ENCODE results near the gene CDK6.
"Not testable (repeated sequence)": the region's sequence is repeated elsewhere in the genome, so short reads cannot be mapped to it uniquely, and the experiment has no call there.

CDK6 gene

DNA sequence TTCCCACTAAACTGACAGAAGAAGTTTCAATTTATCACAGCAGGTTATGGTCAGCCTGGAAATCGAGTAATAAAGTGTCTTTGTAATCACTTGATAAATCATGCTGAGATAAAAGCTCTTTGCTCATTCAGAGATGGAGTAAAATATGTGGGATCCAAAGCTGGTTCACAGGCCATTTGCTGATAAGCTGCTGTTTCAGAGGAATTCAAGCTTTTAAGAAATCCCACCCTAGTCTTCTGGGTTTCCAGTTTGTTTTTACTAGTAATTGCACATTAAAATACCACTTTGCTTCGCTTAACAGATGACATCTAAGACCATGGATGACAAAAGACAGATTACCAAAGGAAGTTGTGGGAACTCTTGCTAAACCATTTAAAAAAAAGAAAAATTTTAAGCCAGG, 37.4 kb upstream of the CDK6 start:
- no peaks in the 10 kb centered on the region for H3K36me3 ChIP-seq (ENCODE audit: control insufficient read depth, insufficient read depth, low read length)
- no peak overlapping the region for H3K27ac ChIP-seq (ENCODE audit: low read depth, low read length)
- H3K4me1 ChIP-seq (ENCODE audit: control insufficient read depth, insufficient read depth, low read length), result peaks cover 13% of the 10 kb centered on the region; the same call in 1 of the 2 replicates
- no peak overlapping the region for H3K4me3 ChIP-seq (ENCODE audit: low read depth, low read length)
- H3K9me3 ChIP-seq (ENCODE audit: control insufficient read depth, insufficient read depth, low read depth, low read length), result no peaks in the 10 kb centered on the region
- no peak overlapping the region for H3K9ac ChIP-seq (ENCODE audit: low read length)
- no peaks in the 10 kb centered on the region for H3K27me3 ChIP-seq (ENCODE audit: control insufficient read depth, insufficient read depth, low read length)

GRCh38 chr7:92872701-92873100, 36.3 kb upstream of the CDK6 start:
- Histone ChIP-seq H3K9me3 (ENCODE audit: control insufficient read depth, insufficient read depth, low read depth, low read length) (no peaks in the 10 kb centered on the region), H3K36me3 (ENCODE audit: control insufficient read depth, insufficient read depth, low read length) (no peaks in the 10 kb centered on the region), H3K4me3 (ENCODE audit: low read depth, low read length) (no peak overlapping the region), H3K27me3 (ENCODE audit: control insufficient read depth, insufficient read depth, low read length) (no peaks in the 10 kb centered on the region), H3K4me1 (ENCODE audit: control insufficient read depth, insufficient read depth, low read length) (peaks cover 13% of the 10 kb centered on the region; the same call in 1 of the 2 replicates), H3K9ac (ENCODE audit: low read length) (no peak overlapping the region), H3K27ac (ENCODE audit: low read depth, low read length) (peak overlapping the region; percentile 16; the same call in 1 of the 2 replicates)

- Histone ChIP-seq H3K4me1 (ENCODE audit: control insufficient read depth, insufficient read depth, low read length) (peaks cover 13% of the 10 kb centered on the region; the same call in 1 of the 2 replicates), H3K27me3 (ENCODE audit: control insufficient read depth, insufficient read depth, low read length) (no peaks in the 10 kb centered on the region), H3K27ac (ENCODE audit: low read depth, low read length) (no peak overlapping the region), H3K9me3 (ENCODE audit: control insufficient read depth, insufficient read depth, low read depth, low read length) (no peaks in the 10 kb centered on the region; the same call in 1 of the 2 replicates), H3K9ac (ENCODE audit: low read length) (no peak overlapping the region), H3K36me3 (ENCODE audit: control insufficient read depth, insufficient read depth, low read length) (no peaks in the 10 kb centered on the region), H3K4me3 (ENCODE audit: low read depth, low read length) (no peak overlapping the region)
Measured at GRCh38 chr7:92868683-92869293, 32.4 kb upstream of the CDK6 start.

GRCh38 chr7:92864169-92864568, 27.8 kb upstream of the CDK6 start:
- H3K27me3 ChIP-seq (ENCODE audit: control insufficient read depth, insufficient read depth, low read length); H3K36me3 ChIP-seq (ENCODE audit: control insufficient read depth, insufficient read depth, low read length); H3K9ac ChIP-seq (ENCODE audit: low read length); H3K4me3 ChIP-seq (ENCODE audit: low read depth, low read length); H3K9me3 ChIP-seq (ENCODE audit: control insufficient read depth, insufficient read depth, low read depth, low read length); H3K27ac ChIP-seq (ENCODE audit: low read depth, low read length); H3K4me1 ChIP-seq (ENCODE audit: control insufficient read depth, insufficient read depth, low read length): not testable (repeated sequence)

DNA sequence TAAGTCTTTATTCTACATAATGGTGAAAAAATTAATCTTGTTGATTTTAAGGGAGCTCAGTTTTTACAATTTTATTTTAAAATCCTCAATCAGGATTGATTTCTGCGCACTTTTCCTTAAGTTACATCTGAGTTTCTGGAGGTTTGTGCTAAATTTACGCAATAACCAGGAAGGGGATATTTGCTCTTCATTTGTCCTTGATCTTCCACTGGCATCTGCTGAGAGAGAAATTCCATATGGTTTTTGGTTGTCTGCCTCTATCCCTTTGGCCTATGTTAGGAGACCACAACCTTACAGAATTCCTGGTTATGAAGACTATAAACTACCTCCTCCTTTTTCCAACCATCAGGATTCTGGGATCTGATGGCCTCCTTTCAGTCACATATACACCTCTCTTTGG, 20.1 kb upstream of the CDK6 start:
- no peaks in the 10 kb centered on the region for H3K27me3 ChIP-seq (ENCODE audit: control insufficient read depth, insufficient read depth, low read length)
- H3K9me3 ChIP-seq (ENCODE audit: control insufficient read depth, insufficient read depth, low read depth, low read length), result no peaks in the 10 kb centered on the region
- H3K4me3 ChIP-seq (ENCODE audit: low read depth, low read length), result no peak overlapping the region
- H3K27ac ChIP-seq (ENCODE audit: low read depth, low read length), result no peak overlapping the region
- H3K4me1 ChIP-seq (ENCODE audit: control insufficient read depth, insufficient read depth, low read length), result no peaks in the 10 kb centered on the region; the same call in 1 of the 2 replicates
- no peaks in the 10 kb centered on the region for H3K36me3 ChIP-seq (ENCODE audit: control insufficient read depth, insufficient read depth, low read length)
- no peak overlapping the region for H3K9ac ChIP-seq (ENCODE audit: low read length)

DNA sequence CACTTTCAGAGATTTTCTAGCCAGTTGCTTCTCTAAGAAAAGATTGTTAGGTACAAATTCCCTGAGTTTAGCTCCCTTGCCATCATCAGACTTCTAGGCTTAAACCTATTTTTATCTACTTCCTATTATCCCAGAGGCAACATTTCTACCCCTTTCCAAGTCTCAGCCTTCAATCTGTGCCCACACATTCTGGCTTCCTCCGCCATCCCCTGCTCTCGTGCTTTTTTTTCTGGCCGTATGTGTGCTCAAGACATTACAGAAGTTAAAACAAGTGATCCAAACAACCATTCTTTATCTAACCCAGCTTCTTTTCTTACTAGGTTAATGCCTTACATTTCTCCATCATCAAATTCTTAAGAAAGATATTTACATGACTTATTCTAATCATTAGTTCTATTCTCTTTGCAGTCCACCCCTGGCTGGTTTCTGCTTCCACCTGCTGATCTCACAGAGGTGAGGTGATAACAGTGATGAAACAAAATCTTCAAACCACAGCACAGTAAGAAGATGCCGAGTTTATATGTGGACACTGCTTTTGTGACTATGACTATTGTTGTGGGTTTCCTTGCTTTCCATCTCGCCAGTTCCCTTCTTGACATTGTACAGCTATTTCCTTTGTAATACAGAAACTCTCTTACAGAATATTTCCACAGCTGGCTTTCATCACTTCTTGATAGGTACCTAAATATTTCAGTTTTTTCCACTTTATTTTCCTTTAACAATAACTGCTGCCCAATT, 18.3 kb upstream of the CDK6 start:
- no peaks in the 10 kb centered on the region; the same call in 1 of the 2 replicates for H3K4me1 ChIP-seq (ENCODE audit: control insufficient read depth, insufficient read depth, low read length)
- no peak overlapping the region for H3K27ac ChIP-seq (ENCODE audit: low read depth, low read length)
- no peaks in the 10 kb centered on the region for H3K36me3 ChIP-seq (ENCODE audit: control insufficient read depth, insufficient read depth, low read length)
- no peak overlapping the region for H3K4me3 ChIP-seq (ENCODE audit: low read depth, low read length)
- H3K27me3 ChIP-seq (ENCODE audit: control insufficient read depth, insufficient read depth, low read length), result no peaks in the 10 kb centered on the region
- no peaks in the 10 kb centered on the region for H3K9me3 ChIP-seq (ENCODE audit: control insufficient read depth, insufficient read depth, low read depth, low read length)
- no peak overlapping the region for H3K9ac ChIP-seq (ENCODE audit: low read length)

- H3K9ac ChIP-seq (ENCODE audit: low read length), result no peak overlapping the region
- H3K36me3 ChIP-seq (ENCODE audit: control insufficient read depth, insufficient read depth, low read length), result no peaks in the 10 kb centered on the region
- no peaks in the 10 kb centered on the region for H3K9me3 ChIP-seq (ENCODE audit: control insufficient read depth, insufficient read depth, low read depth, low read length)
- H3K27ac ChIP-seq (ENCODE audit: low read depth, low read length), result no peak overlapping the region
- no peak overlapping the region for H3K4me3 ChIP-seq (ENCODE audit: low read depth, low read length)
- no peaks in the 10 kb centered on the region for H3K27me3 ChIP-seq (ENCODE audit: control insufficient read depth, insufficient read depth, low read length)
- no peaks in the 10 kb centered on the region; the same call in 1 of the 2 replicates for H3K4me1 ChIP-seq (ENCODE audit: control insufficient read depth, insufficient read depth, low read length)
Measured at GRCh38 chr7:92851732-92852131, 15.4 kb upstream of the CDK6 start.

DNA sequence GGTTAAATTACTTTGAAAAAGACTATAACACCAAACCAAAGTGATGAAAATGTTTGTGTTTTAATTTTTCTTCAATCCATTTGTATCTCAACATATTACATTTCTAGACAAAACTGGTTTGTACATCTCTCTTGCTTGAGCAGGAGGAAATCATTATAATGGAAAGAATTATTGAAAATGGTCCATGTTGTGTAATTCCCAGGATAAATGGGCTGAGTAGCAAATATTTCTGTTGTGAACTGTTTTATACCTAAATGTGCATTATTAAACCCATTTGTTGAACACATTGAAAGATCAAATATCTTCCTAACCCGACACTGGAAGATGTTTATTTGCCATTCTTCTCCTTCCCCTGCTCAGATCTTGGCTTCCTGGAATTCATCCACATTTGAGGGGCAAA, 14.1 kb upstream of the CDK6 start:
- H3K27ac ChIP-seq (ENCODE audit: low read depth, low read length), result no peak overlapping the region
- no peaks in the 10 kb centered on the region for H3K9me3 ChIP-seq (ENCODE audit: control insufficient read depth, insufficient read depth, low read depth, low read length)
- H3K4me1 ChIP-seq (ENCODE audit: control insufficient read depth, insufficient read depth, low read length), result no peaks in the 10 kb centered on the region; the same call in 1 of the 2 replicates
- no peaks in the 10 kb centered on the region for H3K36me3 ChIP-seq (ENCODE audit: control insufficient read depth, insufficient read depth, low read length)
- H3K4me3 ChIP-seq (ENCODE audit: low read depth, low read length), result no peak overlapping the region
- no peak overlapping the region for H3K9ac ChIP-seq (ENCODE audit: low read length)
- H3K27me3 ChIP-seq (ENCODE audit: control insufficient read depth, insufficient read depth, low read length), result no peaks in the 10 kb centered on the region

DNA sequence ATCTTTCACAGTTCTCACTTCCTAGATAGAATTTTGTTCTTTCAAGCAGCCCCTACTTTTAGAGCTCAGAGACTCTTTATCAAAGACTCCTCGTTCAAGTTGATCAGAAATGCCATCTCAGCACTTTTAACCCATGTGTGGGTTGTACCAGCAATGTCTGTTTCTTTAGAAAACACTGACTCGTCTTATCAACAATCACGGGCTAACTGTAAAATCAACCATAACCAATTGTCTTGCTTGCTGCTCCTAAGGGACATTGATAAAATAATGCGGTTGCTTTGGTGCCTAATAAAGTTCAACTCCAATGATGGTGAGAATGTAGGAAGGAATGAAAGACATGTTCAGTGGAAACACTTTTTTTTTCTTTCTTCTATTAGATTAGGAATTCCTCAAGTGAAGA, 12.9 kb upstream of the CDK6 start:
- Histone ChIP-seq H3K4me3 (ENCODE audit: low read depth, low read length) (no peak overlapping the region), H3K36me3 (ENCODE audit: control insufficient read depth, insufficient read depth, low read length) (no peaks in the 10 kb centered on the region), H3K9me3 (ENCODE audit: control insufficient read depth, insufficient read depth, low read depth, low read length) (no peaks in the 10 kb centered on the region), H3K9ac (ENCODE audit: low read length) (no peak overlapping the region), H3K4me1 (ENCODE audit: control insufficient read depth, insufficient read depth, low read length) (no peaks in the 10 kb centered on the region; the same call in 1 of the 2 replicates), H3K27ac (ENCODE audit: low read depth, low read length) (no peak overlapping the region), H3K27me3 (ENCODE audit: control insufficient read depth, insufficient read depth, low read length) (no peaks in the 10 kb centered on the region)

DNA sequence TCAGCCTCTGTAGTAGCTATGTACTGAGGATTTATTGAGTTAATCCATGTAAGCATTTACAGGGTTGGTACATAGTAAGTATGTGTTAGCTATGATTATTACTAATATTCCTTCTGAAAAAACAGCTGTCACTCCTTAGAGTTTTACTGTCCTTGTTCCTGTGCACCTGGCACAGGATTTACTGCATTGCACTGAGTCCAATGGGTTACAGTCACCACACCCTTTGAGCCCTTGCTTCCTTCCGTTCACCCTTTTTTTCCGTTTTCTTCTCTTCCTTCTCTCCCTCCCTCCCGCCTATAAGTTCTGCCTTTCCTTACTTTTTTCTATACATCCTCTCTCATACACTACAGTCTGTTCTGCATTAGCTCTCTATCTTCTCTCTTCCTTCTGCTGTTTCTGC, 12.5 kb upstream of the CDK6 start:
- Histone ChIP-seq H3K27ac (ENCODE audit: low read depth, low read length) (no peak overlapping the region), H3K9me3 (ENCODE audit: control insufficient read depth, insufficient read depth, low read depth, low read length) (no peaks in the 10 kb centered on the region), H3K4me3 (ENCODE audit: low read depth, low read length) (no peak overlapping the region), H3K9ac (ENCODE audit: low read length) (no peak overlapping the region), H3K27me3 (ENCODE audit: control insufficient read depth, insufficient read depth, low read length) (no peaks in the 10 kb centered on the region), H3K36me3 (ENCODE audit: control insufficient read depth, insufficient read depth, low read length) (no peaks in the 10 kb centered on the region), H3K4me1 (ENCODE audit: control insufficient read depth, insufficient read depth, low read length) (no peaks in the 10 kb centered on the region; the same call in 1 of the 2 replicates)

DNA sequence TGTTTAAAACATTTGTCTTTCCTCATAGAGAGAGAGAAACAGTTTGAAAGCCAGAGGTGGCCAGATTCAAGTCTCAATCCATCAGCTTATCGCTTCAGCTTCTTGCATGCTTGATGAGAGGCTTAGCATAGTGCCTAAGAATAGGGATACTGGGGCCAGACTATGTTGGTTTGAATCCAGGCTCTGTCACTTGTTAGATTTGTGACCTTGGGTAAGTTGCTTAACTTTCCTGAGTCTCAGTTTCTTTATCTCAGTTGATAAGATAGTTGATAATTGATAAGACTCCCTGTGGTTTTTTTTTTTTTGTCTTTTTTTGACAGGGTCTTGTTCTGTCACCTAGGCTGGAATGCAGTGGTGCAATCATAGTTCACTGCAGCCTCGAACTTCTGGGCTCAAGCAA, 12.1 kb upstream of the CDK6 start:
- Histone ChIP-seq H3K36me3 (ENCODE audit: control insufficient read depth, insufficient read depth, low read length) (no peaks in the 10 kb centered on the region), H3K9ac (ENCODE audit: low read length) (no peak overlapping the region), H3K4me3 (ENCODE audit: low read depth, low read length) (no peak overlapping the region), H3K27me3 (ENCODE audit: control insufficient read depth, insufficient read depth, low read length) (no peaks in the 10 kb centered on the region), H3K27ac (ENCODE audit: low read depth, low read length) (no peak overlapping the region), H3K4me1 (ENCODE audit: control insufficient read depth, insufficient read depth, low read length) (no peaks in the 10 kb centered on the region), H3K9me3 (ENCODE audit: control insufficient read depth, insufficient read depth, low read depth, low read length) (no peaks in the 10 kb centered on the region; the same call in 1 of the 2 replicates)

All from HUES6 (cell line).